ENCODE data around the gene TRIM47.

DNA sequence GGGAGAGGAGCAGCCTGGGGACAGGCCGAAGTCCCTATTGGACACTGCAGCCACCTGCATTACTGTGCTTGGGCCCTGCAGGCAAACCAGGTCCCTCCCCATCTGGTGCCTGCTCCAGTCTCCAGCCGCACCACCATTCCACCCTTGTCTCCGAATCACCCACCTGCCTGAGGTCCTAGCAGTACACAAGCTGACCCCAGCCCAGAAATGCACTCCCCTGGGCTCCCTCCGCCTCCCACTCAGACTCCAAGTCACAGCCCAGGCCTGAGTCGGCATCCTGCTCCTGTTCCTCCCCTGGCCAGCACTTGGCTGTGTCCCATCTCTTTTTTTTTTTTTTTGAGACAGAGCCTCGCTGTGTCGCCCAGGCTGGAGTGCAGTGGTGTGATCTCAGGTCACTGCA lies 40.5 kb downstream of the TRIM47 start:
- TF ChIP-seq CREB1 (IDR thresholded peaks at IDR 0.05; ENCODE audit: low read depth) (no peak), YY1 (IDR thresholded peaks at IDR 0.05; ENCODE audit: low read depth) (no peak), FOXM1 (IDR thresholded peaks at IDR 0.05; ENCODE audit: borderline replicate concordance, low read depth) (no peak), TCF12 (IDR thresholded peaks at IDR 0.05; ENCODE audit: low read depth) (no peak), RAD21 (IDR thresholded peaks at IDR 0.05; ENCODE audit: low read depth) (no peak)
- TF ChIP-seq, protein P1, sequence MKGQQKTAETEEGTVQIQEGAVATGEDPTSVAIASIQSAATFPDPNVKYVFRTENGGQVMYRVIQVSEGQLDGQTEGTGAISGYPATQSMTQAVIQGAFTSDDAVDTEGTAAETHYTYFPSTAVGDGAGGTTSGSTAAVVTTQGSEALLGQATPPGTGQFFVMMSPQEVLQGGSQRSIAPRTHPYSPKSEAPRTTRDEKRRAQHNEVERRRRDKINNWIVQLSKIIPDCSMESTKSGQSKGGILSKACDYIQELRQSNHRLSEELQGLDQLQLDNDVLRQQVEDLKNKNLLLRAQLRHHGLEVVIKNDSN (IDR thresholded peaks at IDR 0.05): no peak

Data from Ishikawa (cell line).